ENCODE results near the gene ROCK1. TPM values are rescaled to one million over a fixed set of nuclear protein-coding genes. Genes with fewer than 3 reads are reported as not detected.
A peak's percentile ranks its signal among the peaks of the same experiment; 100 is the strongest.
"Not testable (repeated sequence)": the region's sequence is repeated elsewhere in the genome, so short reads cannot be mapped to it uniquely, and the experiment has no call there.

The ROCK1 gene
- total RNA-seq = 10 to 100 TPM; 47.1 to 55.5 TPM

- Mint-ChIP-seq H3K27ac (peak within 1 kb of the TSS; percentile 98), H3K4me3 (no peak within 1 kb of the TSS), H3K4me1 (peaks cover 3% of the 10 kb centered on the region), H3K9me3 (ENCODE audit: low read depth) (no peaks in the 10 kb centered on the region), H3K36me3 (ENCODE audit: low read depth) (peaks cover 11% of the 10 kb centered on the region), H3K27me3 (no peaks in the 10 kb centered on the region)
- peak; percentile 99 for DNase-seq
- intact Hi-C loops (cut with DNase I, micrococcal nuclease) = loop anchor here (1.0 to 10.0 kb wide), 12 partner anchors 27 to 1821 kb away; partner anchors contain the start of genes ABHD3 (in 1 of the 2), ESCO1 (in 1 of the 2), GREB1L (in 1 of the 2) and MIB1 (in 1 of the 2)
- POLR2A ChIA-PET = no interaction called here
- CTCF ChIA-PET = interaction anchor here (0.6 to 0.8 kb wide), 2 partner anchors 67 to 138 kb away, joined by 3 to 4 read pairs; no protein-coding TSS in a partner anchor
- ATAC-seq = peak; percentile 86
These were observed at the start of gene ROCK1 for GRCh38 chr18:21111346-21112139. TSS of gene ROCK1 (minus strand) at chr18:21111813. CDS start at chr18:21110910, 903 bp downstream.

- CTCF ChIA-PET = no interaction called here
- POLR2A ChIA-PET = no interaction called here
- intact Hi-C loops (cut with DNase I, micrococcal nuclease) = loop anchor here in 1 of 2 experiments (10.0 kb wide), 1 partner anchor 69 kb away; no protein-coding TSS in a partner anchor
- H3K4me3 Mint-ChIP-seq = no peak overlapping the region
- peaks cover 21% of the 10 kb centered on the region for H3K9me3 Mint-ChIP-seq (ENCODE audit: low read depth)
- no peak for DNase-seq
- no peak overlapping the region for H3K27ac Mint-ChIP-seq
- no peaks in the 10 kb centered on the region for H3K4me1 Mint-ChIP-seq
- no peak for ATAC-seq
- H3K36me3 Mint-ChIP-seq (ENCODE audit: low read depth) = peaks cover 3% of the 10 kb centered on the region
- H3K27me3 Mint-ChIP-seq = peaks cover 6% of the 10 kb centered on the region
These were observed 43.8 kb upstream of the ROCK1 start for GRCh38 chr18:21155443-21155842.

DNA sequence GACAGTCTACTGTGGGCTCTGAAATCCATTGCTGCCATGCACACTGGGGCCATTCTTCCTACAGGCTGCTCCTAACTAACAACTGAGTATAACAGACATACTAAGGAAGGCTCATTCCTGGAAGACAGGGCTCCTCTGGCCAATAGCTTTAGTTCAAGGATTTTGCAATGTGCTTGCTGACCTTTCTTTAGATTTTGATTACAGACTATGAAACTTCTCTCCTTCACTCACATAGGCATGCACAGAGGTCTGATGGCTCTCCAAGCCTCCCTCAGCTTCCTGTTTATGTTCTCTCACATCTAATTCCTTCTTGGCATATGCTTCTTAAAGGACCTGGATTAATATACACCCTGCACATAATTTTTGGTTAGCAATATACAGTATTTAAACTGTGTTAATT is 34.4 kb upstream of the ROCK1 start:
- no peak overlapping the region for H3K27ac Mint-ChIP-seq
- H3K4me3 Mint-ChIP-seq = no peak overlapping the region
- no peaks in the 10 kb centered on the region for H3K9me3 Mint-ChIP-seq (ENCODE audit: low read depth)
- H3K36me3 Mint-ChIP-seq (ENCODE audit: low read depth) = peaks cover 2% of the 10 kb centered on the region
- ATAC-seq (no peak), DNase-seq (no peak)
- intact Hi-C loops (cut with DNase I, micrococcal nuclease) = no loop called here
- peaks cover 2% of the 10 kb centered on the region for H3K27me3 Mint-ChIP-seq
- H3K4me1 Mint-ChIP-seq = no peaks in the 10 kb centered on the region
- POLR2A ChIA-PET = no interaction called here
- CTCF ChIA-PET = no interaction called here

DNA sequence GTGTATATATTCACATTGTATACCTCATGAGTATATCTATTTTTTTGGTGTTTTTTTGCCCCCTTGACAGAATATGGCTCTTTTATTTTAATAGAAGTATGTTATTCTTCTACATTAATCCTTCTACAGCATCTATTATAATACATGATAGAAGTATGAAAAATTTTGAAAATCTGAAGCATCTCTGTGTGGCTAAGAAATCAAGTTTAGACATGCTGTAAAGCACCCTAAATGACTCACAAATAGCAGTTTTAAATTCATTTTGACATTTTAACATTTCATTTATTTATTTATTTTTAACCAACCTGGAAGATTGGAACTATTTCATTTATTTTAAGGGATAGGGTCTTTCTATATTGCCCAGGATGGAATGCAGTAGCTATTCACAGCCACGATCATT is 33.8 kb upstream of the ROCK1 start:
- H3K27me3 Mint-ChIP-seq = peaks cover 2% of the 10 kb centered on the region
- ATAC-seq (no peak), DNase-seq (no peak)
- intact Hi-C loops (cut with DNase I, micrococcal nuclease) = no loop called here
- CTCF ChIA-PET = no interaction called here
- H3K27ac Mint-ChIP-seq = no peak overlapping the region
- POLR2A ChIA-PET = no interaction called here
- peaks cover 2% of the 10 kb centered on the region for H3K36me3 Mint-ChIP-seq (ENCODE audit: low read depth)
- no peaks in the 10 kb centered on the region for H3K9me3 Mint-ChIP-seq (ENCODE audit: low read depth)
- no peak overlapping the region for H3K4me3 Mint-ChIP-seq
- H3K4me1 Mint-ChIP-seq = no peaks in the 10 kb centered on the region

- Mint-ChIP-seq H3K27ac (no peak overlapping the region), H3K27me3 (no peaks in the 10 kb centered on the region), H3K9me3 (ENCODE audit: low read depth) (no peaks in the 10 kb centered on the region), H3K36me3 (ENCODE audit: low read depth) (no peaks in the 10 kb centered on the region), H3K4me1 (no peaks in the 10 kb centered on the region), H3K4me3 (no peak overlapping the region)
- ATAC-seq = no peak
- ChIA-PET CTCF (no interaction called here), POLR2A (no interaction called here)
- intact Hi-C loops (cut with DNase I, micrococcal nuclease) = no loop called here
- DNase-seq = no peak
These were observed 30.2 kb upstream of the ROCK1 start for GRCh38 chr18:21141668-21142422.

DNA sequence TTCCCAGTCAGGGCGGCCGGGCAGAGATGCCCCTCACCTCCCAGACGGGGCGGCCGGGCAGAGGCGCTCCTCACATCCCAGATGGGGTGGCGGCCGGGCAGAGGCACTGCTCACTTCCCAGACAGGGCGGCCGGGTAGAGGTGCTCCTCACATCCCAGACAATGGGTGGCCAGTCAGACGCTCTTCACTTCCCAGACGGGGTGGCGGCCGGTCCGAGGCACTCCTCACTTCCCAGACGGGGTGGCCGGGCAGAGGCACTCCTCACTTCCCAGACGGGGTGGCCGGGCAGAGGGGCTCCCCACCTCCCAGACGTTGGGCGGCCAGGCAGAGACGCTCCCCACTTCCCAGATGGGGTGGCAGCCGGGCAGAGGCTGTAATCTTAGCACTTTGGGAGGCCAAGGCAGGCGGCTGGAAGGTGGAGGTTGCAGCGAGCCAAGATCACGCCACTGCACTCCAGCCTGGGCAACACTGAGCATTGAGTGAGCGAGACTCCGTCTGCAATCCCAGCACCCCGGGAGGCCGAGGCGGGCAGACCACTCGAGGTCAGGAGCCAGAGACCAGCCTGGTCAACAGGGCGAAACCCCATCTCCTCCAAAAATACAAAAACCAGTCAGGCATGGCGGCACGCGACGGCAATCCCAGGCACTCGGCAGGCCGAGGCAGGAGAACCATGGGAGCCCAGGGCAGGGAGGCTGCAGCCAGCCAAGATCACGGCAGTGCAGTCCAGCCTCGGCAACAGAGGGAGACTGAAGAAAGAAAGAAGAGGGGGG is 26.3 kb upstream of the ROCK1 start:
- ATAC-seq; intact Hi-C loops (cut with DNase I, micrococcal nuclease); DNase-seq; POLR2A ChIA-PET; H3K4me1 Mint-ChIP-seq; H3K27ac Mint-ChIP-seq; H3K9me3 Mint-ChIP-seq (ENCODE audit: low read depth); H3K27me3 Mint-ChIP-seq; H3K36me3 Mint-ChIP-seq (ENCODE audit: low read depth); CTCF ChIA-PET; H3K4me3 Mint-ChIP-seq: not testable (repeated sequence)

- H3K27me3 Mint-ChIP-seq = no peaks in the 10 kb centered on the region
- no peaks in the 10 kb centered on the region for H3K9me3 Mint-ChIP-seq (ENCODE audit: low read depth)
- no peaks in the 10 kb centered on the region for H3K4me1 Mint-ChIP-seq
- intact Hi-C loops (cut with DNase I, micrococcal nuclease) = loop anchor here (5.0 kb wide), 1 partner anchor 37 kb away; no protein-coding TSS in a partner anchor
- ATAC-seq = no peak
- H3K27ac Mint-ChIP-seq = no peak overlapping the region
- CTCF ChIA-PET = no interaction called here
- no peaks in the 10 kb centered on the region for H3K36me3 Mint-ChIP-seq (ENCODE audit: low read depth)
- peak; percentile 29 for DNase-seq
- no peak overlapping the region for H3K4me3 Mint-ChIP-seq
- POLR2A ChIA-PET = no interaction called here
These were observed 23.3 kb upstream of the ROCK1 start for GRCh38 chr18:21134895-21135294.

GRCh38 chr18:21132398-21132918 is 20.8 kb upstream of the ROCK1 start:
- DNase-seq (no peak), ATAC-seq (no peak)
- POLR2A ChIA-PET = no interaction called here
- no peak overlapping the region for H3K27ac Mint-ChIP-seq
- CTCF ChIA-PET = interaction anchor here (1.0 to 2.0 kb wide), 2 partner anchors 48 to 67 kb away, joined by 3 to 7 read pairs; no protein-coding TSS in a partner anchor
- no peaks in the 10 kb centered on the region for H3K36me3 Mint-ChIP-seq (ENCODE audit: low read depth)
- no peaks in the 10 kb centered on the region for H3K4me1 Mint-ChIP-seq
- H3K9me3 Mint-ChIP-seq (ENCODE audit: low read depth) = no peaks in the 10 kb centered on the region
- intact Hi-C loops (cut with DNase I, micrococcal nuclease) = loop anchor here (5.0 kb wide), 1 partner anchor 40 kb away; no protein-coding TSS in a partner anchor
- no peaks in the 10 kb centered on the region for H3K27me3 Mint-ChIP-seq
- no peak overlapping the region for H3K4me3 Mint-ChIP-seq

GRCh38 chr18:21131698-21132227 is 20.1 kb upstream of the ROCK1 start:
- intact Hi-C loops (cut with DNase I, micrococcal nuclease) = loop anchor here (5.0 kb wide), 1 partner anchor 41 kb away; no protein-coding TSS in a partner anchor
- Mint-ChIP-seq H3K9me3 (ENCODE audit: low read depth) (no peaks in the 10 kb centered on the region), H3K27me3 (no peaks in the 10 kb centered on the region), H3K27ac (no peak overlapping the region), H3K4me3 (no peak overlapping the region), H3K4me1 (no peaks in the 10 kb centered on the region), H3K36me3 (ENCODE audit: low read depth) (no peaks in the 10 kb centered on the region)
- ATAC-seq (no peak), DNase-seq (no peak)
- ChIA-PET CTCF (interaction anchor here (1.0 to 2.0 kb wide), 2 partner anchors 49 to 67 kb away, joined by 3 to 7 read pairs; no protein-coding TSS in a partner anchor), POLR2A (interaction anchor here (0.6 kb wide), 1 partner anchor 401 kb away, joined by 6 read pairs; no protein-coding TSS in a partner anchor)

- Mint-ChIP-seq H3K36me3 (ENCODE audit: low read depth) (no peaks in the 10 kb centered on the region), H3K27me3 (no peaks in the 10 kb centered on the region), H3K4me3 (no peak overlapping the region), H3K9me3 (ENCODE audit: low read depth) (no peaks in the 10 kb centered on the region), H3K4me1 (peaks cover under 1% of the 10 kb centered on the region), H3K27ac (no peak overlapping the region)
- DNase-seq (no peak), ATAC-seq (no peak)
- ChIA-PET CTCF (no interaction called here), POLR2A (no interaction called here)
- intact Hi-C loops (cut with DNase I, micrococcal nuclease) = loop anchor here (5.0 kb wide), 1 partner anchor 43 kb away; no protein-coding TSS in a partner anchor
These were observed 18.1 kb upstream of the ROCK1 start for GRCh38 chr18:21129566-21130216.

Data from activated CD4-positive, alpha-beta T cell treated with anti-CD3 and anti-CD28 coated beads for 36 hours (primary cell).